GM12878 (cell line): Measurements from ENCODE around the gene FKBP2. TPM values are rescaled to one million over a fixed set of nuclear protein-coding genes. Genes with fewer than 3 reads are reported as not detected.

Experiments
- ATAC-seq: fragments of 200-7000 bp; cut with Tn5 transposase; 3 replicates; pipeline ENCODE4 v1.9.1; 2020; ENCODE audit warnings: mild to moderate bottlenecking, moderate library complexity
- BruUV-seq: library from RNA; stranded (reverse); fragments of 400-500 nt; replicated peaks from 2 replicates; lab custom pipeline; 2021; lab: Mats Ljungman, UMichigan
- CTCF ChIA-PET: fragments of 300-600 bp; sonication (Branson Sonifier 250); formaldehyde crosslinking; extraction: SDS; loops from one replicate; lab custom pipeline; 2021; ENCODE audit warnings: inconsistent platforms; lab: Yijun Ruan, JAX
- POLR2A ChIA-PET: fragments of 350-600 bp; formaldehyde crosslinking; extraction: SDS; loops from one replicate; lab custom pipeline; 2021; ENCODE audit warnings: inconsistent platforms; lab: Charles Lee
- RAD21 ChIA-PET: fragments of 300-600 bp; sonication (Branson Sonifier 250); formaldehyde crosslinking; loops from one replicate; lab custom pipeline; 2023; ENCODE audit warnings: antibody characterized with exemption; ENCODE audit not compliant: unreplicated experiment; lab: Charles Lee
- SMC1A ChIA-PET: fragments of 300-600 bp; sonication (Branson Sonifier 250); formaldehyde crosslinking; loops from one replicate; lab custom pipeline; 2023; ENCODE audit not compliant: unreplicated experiment, uncharacterized antibody; lab: Charles Lee
- DNase-seq: peaks from one replicate; pipeline ENCODE4 v3.0.0-alpha.2; 2011; ENCODE audit warnings: low read depth, low spot score
- FAIRE-seq: peaks from 3 replicates; lab custom pipeline; 2011; peaks lifted over from hg19 to GRCh38; lab: Jason Lieb, UNC
- H2AFZ ChIP-seq: 2 replicates; pipeline ENCODE4 v1.6.0; 2011; ENCODE audit warnings: low read depth, low read length, control low read depth; ENCODE audit not compliant: control insufficient read depth
- H3K27ac ChIP-seq: 2 replicates; pipeline ENCODE4 v1.5.1; 2011; ENCODE audit warnings: control low read depth; ENCODE audit not compliant: control insufficient read depth, insufficient read depth
- H3K27me3 ChIP-seq, 2 experiments: replicated peaks in 1 of 2; 2 replicates each; pipeline versions ENCODE4 v1.6.0 to v1.6.1; 2011; ENCODE audit warnings: low read length in 1 of 2; ENCODE audit not compliant: control insufficient read depth in 2 of 2, insufficient read depth in 2 of 2
- H3K36me3 ChIP-seq, 2 experiments: 2 replicates each; pipeline ENCODE4 v1.5.1; 2011; ENCODE audit warnings: low read length in 1 of 2; ENCODE audit not compliant: control insufficient read depth in 2 of 2, insufficient read depth in 2 of 2
- H3K4me1 ChIP-seq: 2 replicates; pipeline ENCODE4 v1.6.1; 2011; ENCODE audit warnings: mild to moderate bottlenecking, low read length, moderate library complexity, mixed read lengths; ENCODE audit not compliant: control insufficient read depth, insufficient read depth
- H3K4me2 ChIP-seq: 2 replicates; pipeline ENCODE4 v1.6.0; 2011; ENCODE audit warnings: control low read depth; ENCODE audit not compliant: control insufficient read depth, insufficient read depth
- H3K4me3 ChIP-seq: fragments of 200-600 bp; sonication (generic); 2 replicates; pipeline ENCODE4 v1.5.1; 2016
- H3K79me2 ChIP-seq: 2 replicates; pipeline ENCODE4 v1.6.0; 2011; ENCODE audit warnings: low read length; ENCODE audit not compliant: control insufficient read depth, insufficient read depth
- H3K9ac ChIP-seq: 2 replicates; pipeline ENCODE4 v1.8.0; 2011; ENCODE audit warnings: low read length, control low read depth, mixed read lengths; ENCODE audit not compliant: control insufficient read depth, insufficient read depth
- H3K9me3 ChIP-seq: replicated peaks from 3 replicates; pipeline ENCODE4 v1.5.1; 2011; ENCODE audit warnings: mild to moderate bottlenecking, low read length; ENCODE audit not compliant: control insufficient read depth, insufficient read depth
- H4K20me1 ChIP-seq: 2 replicates; pipeline ENCODE4 v1.6.0; 2011; ENCODE audit not compliant: control insufficient read depth, insufficient read depth
- ATF7 ChIP-seq: fragments of 450-650 bp; IDR thresholded peaks from 2 replicates; pipeline ENCODE4 v1.6.1; 2016; ENCODE audit warnings: low read depth, mild to moderate bottlenecking
- CEBPZ ChIP-seq: fragments of 150-350 bp; IDR thresholded peaks from 2 replicates; pipeline ENCODE4 v1.6.1; 2016; ENCODE audit warnings: low read depth, low read length
- KDM1A ChIP-seq: fragments of 200-600 bp; sonication (generic); IDR thresholded peaks from 2 replicates; pipeline ENCODE4 v1.6.1; 2016; ENCODE audit warnings: borderline replicate concordance
- MAX ChIP-seq: IDR thresholded peaks from 2 replicates; pipeline ENCODE4 v1.6.1; 2012; ENCODE audit warnings: low read depth, low read length, improper control_type of control experiment
- NFYB ChIP-seq: IDR thresholded peaks from 2 replicates; pipeline ENCODE4 v1.6.1; 2011; ENCODE audit warnings: low read depth, mild to moderate bottlenecking, low read length, improper control_type of control experiment, moderate library complexity; ENCODE audit not compliant: insufficient read depth
- NR2C1 ChIP-seq: fragments of 450-650 bp; IDR thresholded peaks from 2 replicates; pipeline ENCODE4 v1.6.1; 2017; ENCODE audit warnings: antibody characterized with exemption, mild to moderate bottlenecking, moderate library complexity
- NRF1 ChIP-seq: conservative IDR thresholded peaks from 2 replicates; pipeline ENCODE4 v1.6.1; 2011; ENCODE audit warnings: mild to moderate bottlenecking, low read depth, low read length, improper control_type of control experiment
- POLR2AphosphoS2 ChIP-seq: IDR thresholded peaks from 2 replicates; pipeline ENCODE4 v1.6.1; 2011; ENCODE audit warnings: low read depth, mild to moderate bottlenecking, low read length, improper control_type of control experiment, moderate library complexity
- RCOR1 ChIP-seq: conservative IDR thresholded peaks from 2 replicates; pipeline ENCODE4 v1.6.1; 2012; ENCODE audit warnings: low read depth, low read length, improper control_type of control experiment
- SREBF1 ChIP-seq: IDR thresholded peaks from 2 replicates; pipeline ENCODE4 v1.6.1; 2012; ENCODE audit warnings: mild to moderate bottlenecking, low read length
- WRNIP1 ChIP-seq: IDR thresholded peaks from 2 replicates; pipeline ENCODE4 v1.6.1; 2011; ENCODE audit warnings: low read depth, low read length, improper control_type of control experiment, borderline replicate concordance
- ZBED1 ChIP-seq: IDR thresholded peaks from 2 replicates; pipeline ENCODE4 v1.6.1; 2016; ENCODE audit warnings: borderline replicate concordance
- ZNF384 ChIP-seq: IDR thresholded peaks from 2 replicates; pipeline ENCODE4 v1.6.1; 2012; ENCODE audit warnings: low read depth, mild to moderate bottlenecking, low read length, improper control_type of control experiment, borderline replicate concordance
- WGBS: methylation state at CpG from one replicate; pipeline ENCODE4 v1.1.6; 2016; ENCODE audit warnings: low lambda C conversion rate; ENCODE audit not compliant: insufficient replicate concordance, insufficient coverage; ENCODE audit errors: missing lambda C conversion rate; 5-methylcytosine and 5-hydroxymethylcytosine counted together
- in situ Hi-C: fragments of 300-500 bp; cut with MboI; formaldehyde crosslinking; loops from 9 replicates; pipeline ENCODE4 v1.14.3; 2018; ENCODE audit warnings: mixed read lengths
- intact Hi-C: fragments of 100-400 bp; cut with micrococcal nuclease; formaldehyde crosslinking; loops from one replicate; pipeline ENCODE4 v1.14.2; 2022; ENCODE audit not compliant: unreplicated experiment
- polyA plus RNA-seq, 11 experiments: library from polyadenylated mRNA; depleted of rRNA in 4 of 11; unstranded in 6 of 11; stranded (reverse) in 5 of 11; fragments of >200 nt; fragmentation: Nextera tagmentation in 4 of 11; fragmentation: Illumina TruSeq in 1 of 11; extraction: Ambion mirVana in 4 of 11; extraction: Trizol in 1 of 11; gene quantifications; 1 replicate in 1 of 11; 2 replicates in 10 of 11; pipeline versions ENCODE4 v1.2.1 to v1.2.3, GENCODE V29; 2011 to 2016; ENCODE audit warnings: inconsistent platforms in 2 of 11, missing spikeins in 2 of 11, low read depth in 1 of 11
- total RNA-seq, 4 experiments: library from RNA; depleted of rRNA in 3 of 4; stranded (reverse); fragments of >200 nt in 3 of 4; fragmentation: Illumina TruSeq in 1 of 4; extraction: Trizol in 1 of 4; gene quantifications; 2 replicates each; pipeline versions ENCODE4 v1.2.1 to v1.2.3, GENCODE V29; 2013 to 2021
- TF ChIP-seq, protein P1 (sequence below): IDR thresholded peaks from 2 replicates; pipeline ENCODE4 v1.6.1; 2011; ENCODE audit warnings: mild to moderate bottlenecking, low read depth, low read length, moderate library complexity; ENCODE audit not compliant: insufficient replicate concordance
- TF ChIP-seq, protein P2 (sequence below): fragments of 450-650 bp; IDR thresholded peaks from 2 replicates; pipeline ENCODE4 v1.6.1; 2017; ENCODE audit warnings: mild to moderate bottlenecking, low read depth, inconsistent platforms; ENCODE audit not compliant: poor library complexity, severe bottlenecking

The FKBP2 gene
- total and polyA plus RNA-seq, 10 of the 15 experiments (the other 5 are each of a cell fraction or from before 2014, with no cell fraction given): 1.8 to 99.7 (median 39.5) TPM

DNA sequence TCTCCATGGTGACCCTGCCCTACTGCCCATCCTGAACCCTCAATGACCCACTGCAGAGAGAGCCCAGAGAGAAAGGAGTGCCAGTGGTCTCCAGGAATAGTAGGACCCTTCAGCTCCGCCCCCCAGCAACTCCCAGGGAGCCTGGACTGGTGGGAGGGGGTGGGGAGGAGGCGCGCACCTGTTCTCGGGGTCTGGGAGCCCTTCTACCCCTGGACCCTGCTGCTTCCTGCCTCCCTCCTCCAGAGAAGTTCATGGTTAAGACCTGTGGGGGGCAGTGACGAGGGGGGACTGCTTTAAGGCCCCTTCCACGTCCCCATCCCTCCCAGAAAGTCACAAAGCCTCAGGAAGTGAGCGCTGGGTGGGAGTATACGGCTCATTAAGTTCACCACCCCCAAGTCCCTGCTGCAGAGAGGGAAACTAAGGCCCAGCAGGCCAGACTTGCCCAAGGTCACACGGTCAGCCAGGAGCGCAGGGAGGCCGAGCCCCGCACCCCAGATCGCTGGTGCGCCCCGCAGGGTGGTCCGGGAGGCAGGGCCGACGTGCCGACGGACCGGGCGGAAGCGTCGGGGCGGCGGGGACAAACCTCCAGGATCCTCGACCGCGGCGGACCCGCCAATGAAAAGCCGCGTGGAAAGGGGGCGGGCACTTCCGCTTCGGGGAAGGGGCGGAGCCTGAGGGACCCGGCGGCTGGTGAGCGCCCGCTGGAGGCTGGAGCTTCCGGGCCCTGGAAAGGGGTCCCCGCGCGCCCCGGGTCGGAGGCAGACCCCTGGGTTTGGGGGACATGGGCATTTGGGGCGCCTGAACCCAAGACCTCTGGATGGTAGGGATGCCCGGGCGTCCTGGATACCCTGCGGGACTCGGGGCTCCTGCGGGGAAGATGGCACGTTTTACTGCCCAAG lies 15.0 kb upstream of the FKBP2 start, which contains the start of the genes NUDT22 and TRPT1:
Gene NUDT22 (plus strand): TSS at position 667 of the 899 bp plus-strand sequence. CDS start 379 bp downstream, outside the sequence.
Gene TRPT1 (minus strand): TSS at position 579 of the 899 bp plus-strand sequence. CDS start 326 bp downstream, at position 253.
- SMC1A ChIA-PET: interaction anchor here (0.8 to 5.4 kb wide), 7 partner anchors 13 to 76 kb away, joined by 3 to 56 read pairs (median 4); partner anchors contain the start of genes FERMT3 and FKBP2
- under 1% methylated on average over 53 of the region's 54 CpGs for WGBS
- peaks cover 18% of the 10 kb centered on the region for H3K4me1 ChIP-seq
- peak within 1 kb of the TSS; percentile 98 for H3K4me2 ChIP-seq
- H3K36me3 ChIP-seq: peaks cover 9 to 11% of the 10 kb centered on the region in 2 experiments
- CTCF ChIA-PET: interaction anchor here (0.5 to 5.0 kb wide), 11 partner anchors 11 to 105 kb away, joined by 3 to 59 read pairs (median 4); partner anchors contain the start of genes FERMT3 and FKBP2
- peak within 1 kb of the TSS; percentile 79 for H2AFZ ChIP-seq
- intact Hi-C loops: no loop called here
- no peaks in the 10 kb centered on the region for H3K27me3 ChIP-seq
- POLR2A ChIA-PET: interaction anchor here (0.5 to 9.7 kb wide), 19 partner anchors 8 to 414 kb away, joined by 3 to 85 read pairs (median 5); partner anchors contain the start of genes FERMT3, FKBP2, PPP1R14B and PRDX5
- peak within 1 kb of the TSS; percentile 98 for H3K9ac ChIP-seq
- ATAC-seq (peak; percentile 80), DNase-seq (no peak), FAIRE-seq (peak; percentile 61)
- H3K79me2 ChIP-seq: peaks cover 36% of the 10 kb centered on the region
- no peaks in the 10 kb centered on the region for H3K9me3 ChIP-seq
- H4K20me1 ChIP-seq: no peaks in the 10 kb centered on the region
- RAD21 ChIA-PET: interaction anchor here (0.8 to 3.3 kb wide), 10 partner anchors 9 to 109 kb away, joined by 3 to 34 read pairs (median 4); partner anchors contain the start of genes BAD, FERMT3, FKBP2 and PRDX5
- peak within 1 kb of the TSS; percentile 90 for H3K4me3 ChIP-seq
- in situ Hi-C loops: loop anchor here (25.0 kb wide), 1 partner anchor 1636 kb away; the partner anchor contains the start of genes CFL1, EFEMP2 and MUS81
- peak within 1 kb of the TSS; percentile 96 for H3K27ac ChIP-seq
- BruUV-seq: TSS peak; percentile 82
- TF ChIP-seq, protein P1, sequence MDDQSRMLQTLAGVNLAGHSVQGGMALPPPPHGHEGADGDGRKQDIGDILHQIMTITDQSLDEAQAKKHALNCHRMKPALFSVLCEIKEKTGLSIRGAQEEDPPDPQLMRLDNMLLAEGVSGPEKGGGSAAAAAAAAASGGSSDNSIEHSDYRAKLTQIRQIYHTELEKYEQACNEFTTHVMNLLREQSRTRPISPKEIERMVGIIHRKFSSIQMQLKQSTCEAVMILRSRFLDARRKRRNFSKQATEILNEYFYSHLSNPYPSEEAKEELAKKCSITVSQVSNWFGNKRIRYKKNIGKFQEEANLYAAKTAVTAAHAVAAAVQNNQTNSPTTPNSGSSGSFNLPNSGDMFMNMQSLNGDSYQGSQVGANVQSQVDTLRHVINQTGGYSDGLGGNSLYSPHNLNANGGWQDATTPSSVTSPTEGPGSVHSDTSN: no peak
- TF ChIP-seq NR2C1: no peak
- TF ChIP-seq KDM1A: no peak
- TF ChIP-seq CEBPZ: no peak
- TF ChIP-seq SREBF1: no peak
- no peak for TF ChIP-seq MAX
- peak; percentile 64; the same call in 1 of the 2 replicates for TF ChIP-seq NFYB
- no peak for TF ChIP-seq NRF1
- TF ChIP-seq RCOR1: no peak
- TF ChIP-seq ZNF384: no peak
- TF ChIP-seq, protein P2, sequence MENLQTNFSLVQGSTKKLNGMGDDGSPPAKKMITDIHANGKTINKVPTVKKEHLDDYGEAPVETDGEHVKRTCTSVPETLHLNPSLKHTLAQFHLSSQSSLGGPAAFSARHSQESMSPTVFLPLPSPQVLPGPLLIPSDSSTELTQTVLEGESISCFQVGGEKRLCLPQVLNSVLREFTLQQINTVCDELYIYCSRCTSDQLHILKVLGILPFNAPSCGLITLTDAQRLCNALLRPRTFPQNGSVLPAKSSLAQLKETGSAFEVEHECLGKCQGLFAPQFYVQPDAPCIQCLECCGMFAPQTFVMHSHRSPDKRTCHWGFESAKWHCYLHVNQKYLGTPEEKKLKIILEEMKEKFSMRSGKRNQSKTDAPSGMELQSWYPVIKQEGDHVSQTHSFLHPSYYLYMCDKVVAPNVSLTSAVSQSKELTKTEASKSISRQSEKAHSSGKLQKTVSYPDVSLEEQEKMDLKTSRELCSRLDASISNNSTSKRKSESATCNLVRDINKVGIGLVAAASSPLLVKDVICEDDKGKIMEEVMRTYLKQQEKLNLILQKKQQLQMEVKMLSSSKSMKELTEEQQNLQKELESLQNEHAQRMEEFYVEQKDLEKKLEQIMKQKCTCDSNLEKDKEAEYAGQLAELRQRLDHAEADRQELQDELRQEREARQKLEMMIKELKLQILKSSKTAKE: no peak
- TF ChIP-seq WRNIP1: no peak
- TF ChIP-seq ZBED1: no peak
- no peak for TF ChIP-seq ATF7
- TF ChIP-seq POLR2AphosphoS2: peak; percentile 59
